HG03045 (cell line): ENCODE data around the gene TEX14.

Experiments used
- ATAC-seq: cut with Tn5 transposase; IDR thresholded peaks from one replicate; pipeline ENCODE4 v1.9.1; 2021; ENCODE audit warnings: mild to moderate bottlenecking, moderate library complexity; ENCODE audit not compliant: unreplicated experiment

Gene TEX14

GRCh38 chr17:58528443-58528842 lies 163.4 kb downstream of the TEX14 start:
- ATAC-seq: no peak

GRCh38 chr17:58527949-58528348 lies 163.9 kb downstream of the TEX14 start:
- no peak for ATAC-seq

GRCh38 chr17:58527306-58527705 lies 164.5 kb downstream of the TEX14 start:
- ATAC-seq: no peak

GRCh38 chr17:58525239-58525638 lies 166.6 kb downstream of the TEX14 start:
- no peak for ATAC-seq

- no peak for ATAC-seq
Observed at GRCh38 chr17:58521680-58522079, 170.2 kb downstream of the TEX14 start.

- ATAC-seq: no peak
Observed at GRCh38 chr17:58520843-58521430, 170.9 kb downstream of the TEX14 start.

GRCh38 chr17:58517928-58518609 lies 173.8 kb downstream of the TEX14 start:
- peak; percentile 83 for ATAC-seq

- ATAC-seq: no peak
Observed at GRCh38 chr17:58517378-58517927, 174.4 kb downstream of the TEX14 start.

GRCh38 chr17:58516644-58517377 lies 175.0 kb downstream of the TEX14 start:
- ATAC-seq: no peak

GRCh38 chr17:58515286-58515685 lies 176.6 kb downstream of the TEX14 start:
- ATAC-seq: no peak

- ATAC-seq: no peak
Observed at GRCh38 chr17:58514770-58515157, 177.1 kb downstream of the TEX14 start.

- ATAC-seq: peak; percentile 16
Observed at GRCh38 chr17:58513965-58514769, 177.7 kb downstream of the TEX14 start, which contains the start of gene MTMR4. Gene MTMR4, minus strand, starts transcription at chr17:58514638. Its CDS starts 231 bp downstream, at chr17:58514407.

GRCh38 chr17:58513267-58513964 lies 178.4 kb downstream of the TEX14 start:
- ATAC-seq: no peak

GRCh38 chr17:58510075-58510474 lies 181.8 kb downstream of the TEX14 start:
- ATAC-seq: no peak

- ATAC-seq: no peak
Observed at GRCh38 chr17:58508341-58509067, 183.3 kb downstream of the TEX14 start.

- ATAC-seq: no peak
Observed at GRCh38 chr17:58507123-58507634, 184.7 kb downstream of the TEX14 start.
